ENCODE measurements around the gene SMO. TPM values are rescaled to one million over a fixed set of nuclear protein-coding genes. Genes with fewer than 3 reads are reported as not detected.

SMO gene
- total and polyA plus RNA-seq, 9 of the 15 experiments (the other 6 are each of a cell fraction or from before 2014, with no cell fraction given): 0.05 to 0.13 (median 0.10) TPM; not detected in 5

- TF ChIP-seq XRCC4 (IDR thresholded peaks at IDR 0.05; ENCODE audit: extremely low read depth, insufficient read depth, insufficient read length) (no peak), PRMT5 (CRISPR knock-in tag; IDR thresholded peaks at IDR 0.05) (no peak), ASH1L (IDR thresholded peaks at IDR 0.05; ENCODE audit: borderline replicate concordance, low read depth, partially characterized antibody) (no peak), DACH1 (IDR thresholded peaks at IDR 0.05; ENCODE audit: partially characterized antibody) (no peak), ZBTB9 (CRISPR knock-in tag; IDR thresholded peaks at IDR 0.05) (no peak), TCF7L2 (IDR thresholded peaks at IDR 0.05; ENCODE audit: low read depth, low read length) (no peak), STAG1 (CRISPR knock-in tag; IDR thresholded peaks at IDR 0.05; ENCODE audit: borderline replicate concordance) (peak; percentile 96), RB1 (IDR thresholded peaks at IDR 0.05; ENCODE audit: low read depth) (peak; percentile 25; the same call in 1 of the 2 replicates), ZNF121 (CRISPR knock-in tag; conservative IDR thresholded peaks at IDR 0.05) (no peak), USF1 (CRISPR knock-in tag; IDR thresholded peaks at IDR 0.05) (peak; percentile 29; the same call in 1 of the 2 replicates), SMAD3 (CRISPR knock-in tag; conservative IDR thresholded peaks at IDR 0.05) (no peak), KAT7 (CRISPR knock-in tag; IDR thresholded peaks at IDR 0.05; ENCODE audit: borderline replicate concordance) (no peak), ZNF263 (CRISPR knock-in tag; IDR thresholded peaks at IDR 0.05; ENCODE audit: borderline replicate concordance) (no peak), TEAD4 (IDR thresholded peaks at IDR 0.05; ENCODE audit: low read length) (no peak), TEAD4 (CRISPR knock-in tag; IDR thresholded peaks at IDR 0.05; ENCODE audit: borderline replicate concordance) (no peak), THRB (CRISPR knock-in tag; conservative IDR thresholded peaks at IDR 0.05) (no peak), C11orf30 (IDR thresholded peaks at IDR 0.05; ENCODE audit: low read depth) (no peak), TBL1XR1 (IDR thresholded peaks at IDR 0.05; ENCODE audit: low read length in 2 of 2) (no peak), L3MBTL2 (IDR thresholded peaks at IDR 0.05) (no peak), ZSCAN32 (CRISPR knock-in tag; IDR thresholded peaks at IDR 0.05) (no peak), ETS2 (tag; IDR thresholded peaks at IDR 0.05; ENCODE audit: borderline replicate concordance, poor library complexity, severe bottlenecking) (no peak), CEBPB (tag; IDR thresholded peaks at IDR 0.05) (no peak), NR4A1 (CRISPR knock-in tag; IDR thresholded peaks at IDR 0.05) (no peak), NR4A1 (tag; IDR thresholded peaks at IDR 0.05) (no peak), PHB (CRISPR knock-in tag; IDR thresholded peaks at IDR 0.05) (no peak), BDP1 (IDR thresholded peaks at IDR 0.05; ENCODE audit: insufficient read depth, insufficient read length) (no peak), TFAM (CRISPR knock-in tag; conservative IDR thresholded peaks at IDR 0.05) (no peak), TEAD2 (tag; IDR thresholded peaks at IDR 0.05) (no peak)
These were observed 22.0 kb downstream of the SMO start (continued) for GRCh38 chr7:129210256-129210988.

Data from K562 (cell line).